HG03175 (cell line): ENCODE measurements around the gene TMEM98.
"Not testable (repeated sequence)": the region's sequence is repeated elsewhere in the genome, so short reads cannot be mapped to it uniquely, and the experiment has no call there.

Experiments
- ATAC-seq: cut with Tn5 transposase; IDR thresholded peaks from one replicate; pipeline ENCODE4 v1.9.1; 2021; ENCODE audit warnings: mild to moderate bottlenecking, moderate library complexity; ENCODE audit not compliant: unreplicated experiment

TMEM98 gene

DNA sequence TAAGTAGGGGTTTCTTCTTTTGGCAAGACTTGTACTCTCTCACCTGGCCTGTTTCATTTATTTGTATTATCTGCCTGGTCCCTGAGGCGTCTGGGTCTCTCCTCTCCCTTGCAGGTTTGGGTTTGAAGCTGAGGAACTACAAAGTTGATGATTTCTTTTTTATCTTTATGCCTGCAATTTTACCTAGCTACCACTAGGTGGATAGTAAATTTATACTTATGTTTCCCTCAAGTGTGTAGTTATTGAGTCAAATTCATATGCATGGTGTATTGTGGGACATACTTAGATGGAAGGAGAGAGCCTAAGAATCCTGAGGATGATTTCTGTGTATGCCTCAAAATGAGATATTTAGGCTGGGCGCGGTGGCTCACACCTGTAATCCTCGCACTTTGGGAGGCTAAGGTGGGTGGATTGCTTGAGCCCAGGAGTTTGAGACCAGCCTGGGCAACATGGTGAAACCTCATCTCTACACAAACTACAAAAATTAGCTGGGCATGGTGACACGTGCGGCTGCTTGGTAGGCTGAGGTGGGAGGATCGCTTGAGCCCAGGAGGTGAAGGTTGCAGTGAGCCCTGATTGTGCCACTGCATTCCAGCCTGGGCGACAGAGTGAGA is 13.6 kb downstream of the TMEM98 start:
- no peak for ATAC-seq

DNA sequence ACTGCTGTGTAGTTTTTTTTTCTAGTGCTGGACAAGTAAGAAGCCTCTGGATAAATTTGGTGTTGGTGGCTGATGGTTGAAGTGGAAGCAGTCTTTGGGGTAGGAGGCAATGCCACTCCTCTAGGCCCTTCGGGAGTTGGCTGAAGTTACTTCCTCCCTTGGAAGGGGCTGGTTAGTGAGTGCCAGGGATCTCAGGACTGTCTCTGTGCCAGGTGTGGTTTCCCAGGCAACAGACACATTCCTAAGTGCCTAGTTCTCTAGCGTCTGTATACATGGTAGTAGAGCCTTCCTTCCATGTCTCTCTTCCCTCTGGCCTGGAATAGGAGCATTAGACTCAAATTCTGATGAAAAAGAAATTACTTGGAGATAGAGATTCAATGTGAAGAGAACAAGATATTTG is 15.3 kb downstream of the TMEM98 start:
- no peak for ATAC-seq

GRCh38 chr17:32943647-32944191 is 15.8 kb downstream of the TMEM98 start:
- ATAC-seq: no peak

DNA sequence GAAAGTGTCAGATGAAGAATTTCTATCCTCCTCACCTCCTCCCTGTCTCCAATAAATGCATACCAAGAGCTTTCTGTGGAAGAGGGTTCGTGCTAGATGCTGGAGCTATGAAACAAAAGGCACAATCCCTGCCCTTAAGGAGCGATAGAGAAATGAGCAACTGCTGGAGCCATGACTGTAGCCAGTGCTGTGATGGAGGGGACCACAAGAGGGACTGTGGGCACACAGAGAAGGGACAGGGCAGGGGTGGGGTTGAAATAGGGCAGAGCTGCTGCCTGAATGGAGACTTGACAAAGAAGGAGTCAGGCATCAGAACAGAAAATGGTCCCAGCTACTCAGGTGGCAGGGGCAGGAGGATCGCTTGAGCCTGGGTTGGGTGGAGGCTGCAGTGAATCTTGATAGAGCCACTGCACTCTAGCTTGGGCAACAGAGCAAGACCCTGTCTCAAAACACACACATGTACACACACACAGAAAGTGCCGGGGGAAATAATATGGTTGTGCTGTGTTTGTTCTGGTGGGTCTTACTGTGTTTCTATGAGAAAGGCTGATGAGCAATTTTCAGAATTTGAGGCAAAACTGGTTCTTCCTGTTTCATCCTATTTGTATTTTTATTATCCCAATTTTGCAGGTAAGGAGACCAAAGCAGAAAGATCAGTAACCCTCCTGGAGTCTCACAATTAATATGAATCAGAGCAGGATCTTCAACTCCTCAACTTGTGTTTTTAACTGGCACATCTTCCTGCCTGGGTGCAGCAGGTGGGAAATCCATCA is 16.5 kb downstream of the TMEM98 start:
- ATAC-seq: no peak

- ATAC-seq: no peak
These were observed 18.6 kb downstream of the TMEM98 start for GRCh38 chr17:32946375-32947135.

DNA sequence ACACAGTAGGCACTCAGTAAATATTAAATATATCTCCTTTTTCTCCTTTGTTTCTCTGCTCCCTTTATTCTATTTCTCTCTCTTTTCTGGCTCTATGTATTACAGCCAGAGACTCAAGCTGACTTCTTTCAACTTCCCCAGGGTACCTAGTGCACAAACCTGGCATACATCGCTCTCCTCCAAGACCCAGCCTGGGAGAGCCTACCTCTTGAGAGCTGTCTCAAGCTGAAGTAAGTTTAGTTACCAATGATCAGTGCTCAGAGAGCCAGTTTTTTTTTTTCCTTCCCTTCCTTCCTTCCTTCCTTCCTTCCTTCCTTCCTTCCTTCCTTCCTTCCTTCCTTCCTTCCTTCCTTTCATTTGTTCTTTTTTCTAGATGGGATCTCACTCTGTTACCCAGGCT is 19.8 kb downstream of the TMEM98 start:
- no peak for ATAC-seq

DNA sequence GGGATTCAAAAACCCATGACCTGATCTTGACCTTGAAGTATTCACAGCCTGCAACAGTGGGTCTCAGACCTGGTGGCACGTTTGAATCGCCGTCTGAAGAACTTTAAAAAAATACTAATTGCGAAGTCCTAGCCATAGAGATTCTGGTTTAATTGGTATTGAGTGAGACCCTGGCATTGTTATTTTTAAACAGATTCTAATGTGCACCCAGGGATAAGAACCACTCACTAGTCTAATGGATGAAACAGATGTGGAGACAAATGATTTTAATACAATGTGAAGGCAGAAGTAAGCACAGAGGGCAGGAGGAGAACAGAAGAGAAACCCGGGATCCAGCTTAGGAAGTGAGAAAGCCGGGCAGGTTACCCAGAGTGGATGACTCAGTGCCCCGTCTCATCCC is 21.2 kb downstream of the TMEM98 start:
- ATAC-seq: no peak

GRCh38 chr17:32952491-32952890 is 24.5 kb downstream of the TMEM98 start:
- not testable (repeated sequence) for ATAC-seq

- no peak for ATAC-seq
These were observed 25.1 kb downstream of the TMEM98 start for GRCh38 chr17:32953045-32953444.

GRCh38 chr17:32953857-32954256 is 25.9 kb downstream of the TMEM98 start:
- ATAC-seq: no peak

DNA sequence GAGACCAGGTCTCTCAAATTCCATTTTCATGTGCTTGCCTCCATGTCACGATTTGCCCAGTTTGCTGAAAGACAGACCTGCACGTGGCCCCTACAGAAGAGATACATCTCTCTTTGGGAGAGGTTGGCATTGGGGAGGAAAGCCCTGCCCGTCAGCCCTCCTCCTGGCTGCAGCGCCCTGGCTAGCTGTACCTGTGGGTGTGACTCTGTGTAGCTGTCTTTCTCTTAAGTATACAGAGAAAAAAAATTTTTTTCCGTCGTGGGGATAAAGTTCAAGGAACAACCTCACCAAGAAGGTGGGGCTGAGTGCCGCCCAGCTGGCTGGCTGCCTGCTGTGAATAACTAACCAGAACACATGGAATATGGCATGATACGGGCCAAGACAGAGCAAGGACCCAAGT is 26.5 kb downstream of the TMEM98 start:
- ATAC-seq: no peak

GRCh38 chr17:32955155-32955554 is 27.2 kb downstream of the TMEM98 start:
- no peak for ATAC-seq

- ATAC-seq: no peak
These were observed 28.5 kb downstream of the TMEM98 start for GRCh38 chr17:32956240-32956970.

- ATAC-seq: no peak
These were observed 30.5 kb downstream of the TMEM98 start for GRCh38 chr17:32958418-32958817.

GRCh38 chr17:32960815-32961214 is 32.9 kb downstream of the TMEM98 start:
- no peak for ATAC-seq

GRCh38 chr17:32962320-32962711 is 34.4 kb downstream of the TMEM98 start:
- ATAC-seq: no peak

DNA sequence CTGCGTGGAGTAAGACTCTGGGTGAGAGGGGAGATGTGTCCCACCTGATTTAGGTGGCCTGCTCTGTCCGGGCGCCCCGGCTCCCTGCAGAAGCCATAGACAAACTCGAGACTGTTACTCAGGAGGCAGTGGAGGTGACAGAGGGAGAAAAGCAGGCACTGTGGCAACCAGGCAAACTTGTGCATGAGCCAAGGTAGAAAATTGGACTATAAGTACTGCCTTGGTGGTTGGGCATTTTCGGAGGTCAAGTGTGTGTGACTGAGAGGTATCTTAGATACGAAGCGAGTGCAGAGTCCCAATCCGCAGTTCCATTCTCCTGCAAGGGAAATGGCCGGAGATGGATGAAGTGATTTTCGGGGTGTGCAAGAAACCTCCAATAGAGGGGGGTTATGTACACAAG is 36.6 kb downstream of the TMEM98 start:
- ATAC-seq: no peak

- not testable (repeated sequence) for ATAC-seq
These were observed 41.3 kb downstream of the TMEM98 start for GRCh38 chr17:32969231-32969630.

DNA sequence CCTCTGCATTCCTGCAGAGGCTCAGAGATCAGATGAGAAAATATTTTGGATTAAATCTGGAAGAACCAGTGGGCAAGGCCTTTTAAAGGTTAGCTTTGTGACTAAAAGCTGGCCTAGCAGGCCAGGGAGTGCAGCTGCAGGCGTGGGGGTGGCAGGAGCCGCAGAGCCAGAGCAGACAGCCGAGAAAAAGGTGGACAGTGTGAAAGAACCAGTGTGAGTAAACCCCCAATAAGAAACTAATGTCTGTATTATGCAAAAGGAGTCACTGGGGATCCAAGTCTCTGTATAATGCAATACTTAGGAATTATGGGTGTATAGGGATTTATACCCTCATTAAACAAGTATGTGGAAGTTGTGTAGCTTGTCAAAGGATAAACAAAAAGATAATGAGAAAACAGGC is 42.3 kb downstream of the TMEM98 start:
- ATAC-seq: peak; percentile 70

DNA sequence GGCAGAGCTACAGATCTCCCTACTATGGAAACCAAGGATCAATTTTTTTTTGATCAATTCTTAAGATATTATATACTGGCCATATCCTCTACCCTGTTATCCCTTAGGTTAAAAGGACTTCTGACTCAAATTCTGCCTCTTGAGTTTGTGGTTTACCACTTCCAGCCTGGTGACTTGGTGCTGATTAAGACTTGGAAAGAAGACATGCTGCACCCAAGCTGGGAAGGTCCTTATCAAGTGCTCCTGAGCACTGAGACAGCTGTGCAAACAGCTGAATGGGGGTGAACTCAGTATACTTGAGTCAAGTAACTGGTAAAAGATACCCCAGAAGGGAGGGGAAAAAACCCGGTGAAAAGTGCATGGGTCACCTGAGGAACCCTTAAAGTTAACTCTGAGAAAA is 43.2 kb downstream of the TMEM98 start:
- ATAC-seq: peak; percentile 67

- ATAC-seq: no peak
These were observed 48.2 kb downstream of the TMEM98 start for GRCh38 chr17:32976131-32976530.
